ENCODE data around the gene OR10A3.
"Not testable (repeated sequence)": the region's sequence is repeated elsewhere in the genome, so short reads cannot be mapped to it uniquely, and the experiment has no call there.

The OR10A3 gene, protein sequence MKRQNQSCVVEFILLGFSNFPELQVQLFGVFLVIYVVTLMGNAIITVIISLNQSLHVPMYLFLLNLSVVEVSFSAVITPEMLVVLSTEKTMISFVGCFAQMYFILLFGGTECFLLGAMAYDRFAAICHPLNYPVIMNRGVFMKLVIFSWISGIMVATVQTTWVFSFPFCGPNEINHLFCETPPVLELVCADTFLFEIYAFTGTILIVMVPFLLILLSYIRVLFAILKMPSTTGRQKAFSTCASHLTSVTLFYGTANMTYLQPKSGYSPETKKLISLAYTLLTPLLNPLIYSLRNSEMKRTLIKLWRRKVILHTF

DNA sequence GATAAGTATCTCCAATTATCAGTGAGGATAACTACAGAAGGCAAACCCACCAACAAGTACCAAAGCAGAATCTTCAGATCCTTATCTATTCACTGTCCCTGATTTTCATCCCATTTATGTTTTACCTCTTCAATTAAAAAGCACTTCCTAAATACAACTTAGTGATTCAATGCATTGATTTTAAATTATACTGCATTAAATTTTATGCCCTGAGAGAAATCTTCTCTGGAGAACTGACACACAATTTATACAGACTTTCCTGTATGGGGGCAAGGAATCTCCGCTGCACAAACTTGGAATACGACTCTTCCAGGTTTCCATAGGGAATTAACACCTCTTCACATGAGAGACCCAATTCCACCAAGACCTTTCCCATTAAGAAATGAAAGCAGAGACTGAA is at the start of gene OR10A3:
TSS of gene OR10A3 (minus strand) at position 101 of the 400 bp plus-strand sequence. CDS start 2,188 bp downstream, outside the sequence.
- DNase-seq (ENCODE audit: low read depth) = no peak

DNA sequence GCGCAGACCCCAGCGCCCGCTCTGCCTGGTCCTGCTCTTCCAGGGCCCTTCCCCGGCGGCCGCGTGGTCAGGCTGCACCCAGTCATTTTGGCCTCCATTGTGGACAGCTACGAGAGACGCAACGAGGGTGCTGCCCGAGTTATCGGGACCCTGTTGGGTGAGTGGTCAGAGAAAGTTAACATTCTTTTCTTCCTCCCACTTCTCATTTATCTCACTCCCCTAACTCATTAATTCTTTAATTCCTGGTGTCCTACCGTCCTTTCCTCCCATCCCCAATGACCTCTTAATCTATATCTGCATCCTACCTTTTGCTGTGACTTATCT is 46.0 kb upstream of the OR10A3 start:
- not testable (repeated sequence) for DNase-seq (ENCODE audit: low read depth)

DNA sequence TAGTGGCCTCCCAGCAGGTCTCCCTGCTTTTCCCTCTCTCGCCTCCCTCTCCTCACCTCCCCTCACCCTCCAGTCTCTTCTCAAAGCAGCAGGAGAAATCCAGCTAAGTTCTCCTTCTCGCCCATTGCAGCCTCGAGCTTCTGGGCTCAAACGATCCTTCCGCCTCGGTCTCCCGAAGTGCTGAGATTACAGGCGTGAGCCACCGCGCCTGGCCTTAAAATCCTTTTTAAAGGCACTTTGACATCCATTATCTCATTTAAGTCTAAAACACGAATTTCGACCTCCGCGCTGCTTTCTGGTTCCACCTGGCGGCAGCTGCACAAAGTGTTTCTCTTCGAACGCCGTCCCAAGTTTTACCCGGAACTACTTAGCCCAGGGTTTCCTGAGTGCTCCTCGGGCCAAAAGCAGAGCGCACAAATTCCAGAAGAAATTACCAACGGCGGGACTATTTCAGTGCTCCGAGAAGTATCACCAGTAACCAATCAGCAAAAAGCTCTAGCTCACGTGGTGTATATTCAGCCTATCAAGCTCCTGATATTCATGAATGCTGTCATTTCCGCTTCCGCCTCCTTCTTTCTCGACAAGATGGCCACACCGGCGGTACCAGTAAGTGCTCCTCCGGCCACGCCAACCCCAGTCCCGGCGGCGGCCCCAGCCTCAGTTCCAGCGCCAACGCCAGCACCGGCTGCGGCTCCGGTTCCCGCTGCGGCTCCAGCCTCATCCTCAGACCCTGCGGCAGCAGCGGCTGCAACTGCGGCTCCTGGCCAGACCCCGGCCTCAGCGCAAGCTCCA is 45.5 kb upstream of the OR10A3 start, which contains the start of gene EIF3F:
TSS of gene EIF3F (plus strand) at position 570 of the 792 bp plus-strand sequence. CDS start at position 586, 16 bp downstream.
- peak; percentile 79 for DNase-seq (ENCODE audit: low read depth)

DNA sequence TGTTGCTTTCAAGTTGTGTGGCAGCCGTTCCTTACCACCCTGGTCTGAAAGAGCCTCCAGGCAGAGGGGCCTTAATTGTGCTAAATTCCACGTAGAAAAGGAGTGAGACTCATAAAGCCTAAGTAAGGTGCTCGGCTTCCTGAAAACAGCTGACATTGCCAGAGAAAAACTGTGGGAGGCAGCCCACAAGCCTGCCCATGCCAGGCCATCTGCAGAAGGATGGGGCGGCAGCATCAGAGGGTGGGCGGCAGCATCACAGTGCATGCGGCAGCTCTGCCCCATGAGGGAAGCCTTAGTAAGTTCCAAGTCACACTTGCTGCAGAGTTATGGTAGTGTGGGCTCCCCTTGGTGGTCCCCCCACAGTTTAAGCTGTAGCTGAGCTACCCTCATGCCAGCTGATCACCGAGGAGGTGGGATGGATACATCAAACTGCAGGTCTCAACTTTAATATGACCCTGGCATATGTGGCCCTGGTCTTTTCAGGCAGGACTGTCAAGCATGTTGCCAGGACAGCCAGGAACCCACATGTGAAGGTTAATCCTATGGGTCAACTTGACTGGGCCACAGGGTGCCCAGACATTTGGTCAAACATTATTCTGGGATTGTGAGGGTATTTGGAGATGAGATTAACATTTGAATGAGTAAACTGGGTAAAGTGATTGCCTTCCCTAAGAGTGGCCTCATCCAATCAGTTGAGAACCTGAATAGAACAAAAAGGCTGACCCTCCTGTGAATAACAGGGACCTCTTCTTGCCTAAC is 42.5 kb upstream of the OR10A3 start:
- DNase-seq (ENCODE audit: low read depth) = no peak

DNA sequence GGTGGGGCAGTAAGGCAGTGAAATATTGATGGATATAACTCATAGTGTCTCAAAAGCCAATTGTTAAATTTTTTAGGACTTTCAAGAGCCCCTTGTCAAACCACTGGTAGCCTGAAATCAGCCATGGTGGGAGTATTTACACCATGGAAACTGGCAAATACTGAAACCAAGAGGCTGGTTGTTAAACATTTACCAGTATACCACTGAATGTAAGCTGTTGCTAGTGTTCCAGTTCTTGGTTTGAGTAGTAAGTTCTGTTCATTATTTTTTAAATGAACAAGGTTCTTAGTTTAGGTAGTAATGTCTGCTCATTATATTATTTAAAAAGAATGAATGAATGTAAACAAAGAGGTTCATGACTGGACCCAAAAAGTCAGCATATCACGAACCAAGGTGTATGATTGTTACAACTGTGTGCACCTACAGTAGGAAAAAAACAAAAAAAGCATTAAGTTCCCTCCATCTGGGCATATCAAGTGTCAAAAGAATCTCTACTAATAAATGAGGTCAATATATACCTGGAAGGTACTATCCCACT is 41.1 kb upstream of the OR10A3 start:
- DNase-seq (ENCODE audit: low read depth) = no peak

DNA sequence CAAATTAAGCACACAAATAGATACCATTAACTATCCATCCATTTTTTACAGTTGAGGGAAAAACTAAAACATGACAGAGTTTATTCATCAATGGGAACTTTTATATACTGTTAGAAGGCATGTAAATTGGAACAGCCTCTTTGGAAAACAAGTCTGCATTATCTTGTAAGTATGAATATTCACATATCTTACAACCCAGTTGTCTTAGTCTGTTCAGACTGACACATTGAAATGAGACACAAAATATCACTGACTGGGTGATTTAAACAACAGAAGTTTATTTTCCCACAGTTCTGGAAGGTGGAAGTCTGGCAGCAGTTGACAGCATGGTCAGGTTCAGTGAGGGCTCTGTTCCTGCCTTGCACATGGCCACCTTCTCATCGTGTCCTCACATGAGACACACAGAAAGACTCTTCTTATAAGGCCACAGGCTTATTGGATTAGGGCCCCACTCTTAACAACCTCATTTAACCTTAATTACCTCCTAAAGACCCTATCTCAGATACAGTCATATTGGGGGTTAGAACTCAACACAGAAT is 40.2 kb upstream of the OR10A3 start:
- DNase-seq (ENCODE audit: low read depth) = no peak

DNA sequence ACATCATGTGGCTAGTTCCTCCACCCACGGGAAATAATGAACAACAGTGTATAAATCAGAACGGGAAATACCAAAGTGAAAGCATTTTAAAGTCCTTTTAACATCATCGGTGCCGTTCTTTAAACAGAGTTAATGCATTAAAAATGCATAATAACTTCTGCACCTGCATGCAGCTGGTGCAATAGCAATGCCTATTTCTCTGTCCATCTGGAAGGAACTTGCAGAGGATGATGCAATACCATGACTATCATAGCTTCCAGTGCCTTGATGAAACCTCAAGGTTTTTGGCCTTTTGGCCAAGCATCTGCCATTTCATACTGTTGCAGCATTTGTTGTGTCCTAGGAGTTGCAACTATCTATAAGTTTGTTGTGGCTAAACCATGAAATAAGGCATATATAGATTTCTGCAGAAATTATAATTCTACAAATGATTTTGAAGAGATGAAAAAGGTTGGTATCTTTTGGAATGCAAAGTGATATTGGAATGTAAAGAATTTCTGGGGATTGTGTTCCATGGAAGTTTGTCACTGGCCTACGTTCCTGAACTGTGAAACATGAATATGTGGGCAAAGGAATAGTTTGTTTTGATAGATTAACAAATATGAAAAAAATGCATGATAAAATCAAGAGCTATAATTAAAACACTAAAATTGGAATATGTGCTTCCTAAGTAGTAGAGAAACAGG is 35.9 kb upstream of the OR10A3 start:
- DNase-seq (ENCODE audit: low read depth) = no peak

DNA sequence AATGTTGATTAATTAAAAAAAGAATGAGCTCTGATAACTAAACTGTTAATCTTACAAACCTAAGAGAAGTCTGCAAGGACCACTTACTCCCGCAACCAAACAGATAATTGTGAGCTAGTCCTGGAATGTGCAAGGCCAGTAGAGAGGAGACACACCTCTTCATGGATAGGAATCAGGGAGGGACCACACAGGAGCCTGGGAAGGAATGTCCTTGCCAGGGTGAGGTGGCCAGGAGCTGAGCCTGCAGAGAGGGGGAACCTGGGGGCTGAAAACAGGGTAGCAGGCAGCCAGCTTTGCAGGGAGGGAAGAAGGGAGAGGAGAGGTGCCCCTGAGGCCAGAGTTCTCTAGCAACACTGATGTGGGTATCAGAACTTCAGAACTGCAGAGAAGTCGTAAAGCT is 33.2 kb upstream of the OR10A3 start:
- no peak for DNase-seq (ENCODE audit: low read depth)

DNA sequence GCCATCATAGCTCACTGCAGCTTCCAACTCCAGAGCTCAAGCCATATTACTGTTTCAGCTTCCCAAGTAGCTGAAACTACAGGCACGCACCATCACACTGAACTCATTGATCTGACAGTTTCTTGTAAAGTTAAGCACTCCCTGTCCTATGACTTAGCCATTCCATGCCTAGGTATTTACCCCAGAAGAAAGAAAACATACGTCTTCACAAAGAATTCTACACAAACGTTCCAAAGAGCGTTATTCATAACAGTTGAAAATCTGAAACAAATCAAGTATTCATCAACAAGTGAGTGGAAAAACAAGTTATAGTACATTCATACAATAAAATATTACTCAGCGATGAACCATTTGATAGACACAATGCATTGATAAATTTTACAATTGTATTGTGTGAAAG is 31.5 kb upstream of the OR10A3 start:
- DNase-seq (ENCODE audit: low read depth) = no peak

DNA sequence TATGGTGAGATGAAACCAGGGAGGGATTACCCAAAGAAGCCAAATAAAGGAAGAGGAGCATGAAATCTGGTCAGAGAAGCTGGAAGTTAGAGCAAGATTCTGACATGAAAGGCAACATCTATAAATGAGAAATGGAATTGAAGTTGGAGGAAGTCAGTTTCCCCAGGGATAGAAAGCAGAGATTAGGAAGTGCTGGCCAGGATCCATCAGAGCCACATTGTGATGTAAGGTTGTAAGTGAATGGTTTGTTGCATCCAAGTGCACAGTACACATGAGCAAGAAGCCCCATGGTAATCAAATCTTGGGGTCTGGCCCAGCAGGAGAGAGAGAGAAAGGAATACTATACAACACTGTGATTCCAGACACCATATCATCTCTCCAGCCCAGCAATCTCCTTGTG is 30.3 kb upstream of the OR10A3 start:
- DNase-seq (ENCODE audit: low read depth) = no peak

DNA sequence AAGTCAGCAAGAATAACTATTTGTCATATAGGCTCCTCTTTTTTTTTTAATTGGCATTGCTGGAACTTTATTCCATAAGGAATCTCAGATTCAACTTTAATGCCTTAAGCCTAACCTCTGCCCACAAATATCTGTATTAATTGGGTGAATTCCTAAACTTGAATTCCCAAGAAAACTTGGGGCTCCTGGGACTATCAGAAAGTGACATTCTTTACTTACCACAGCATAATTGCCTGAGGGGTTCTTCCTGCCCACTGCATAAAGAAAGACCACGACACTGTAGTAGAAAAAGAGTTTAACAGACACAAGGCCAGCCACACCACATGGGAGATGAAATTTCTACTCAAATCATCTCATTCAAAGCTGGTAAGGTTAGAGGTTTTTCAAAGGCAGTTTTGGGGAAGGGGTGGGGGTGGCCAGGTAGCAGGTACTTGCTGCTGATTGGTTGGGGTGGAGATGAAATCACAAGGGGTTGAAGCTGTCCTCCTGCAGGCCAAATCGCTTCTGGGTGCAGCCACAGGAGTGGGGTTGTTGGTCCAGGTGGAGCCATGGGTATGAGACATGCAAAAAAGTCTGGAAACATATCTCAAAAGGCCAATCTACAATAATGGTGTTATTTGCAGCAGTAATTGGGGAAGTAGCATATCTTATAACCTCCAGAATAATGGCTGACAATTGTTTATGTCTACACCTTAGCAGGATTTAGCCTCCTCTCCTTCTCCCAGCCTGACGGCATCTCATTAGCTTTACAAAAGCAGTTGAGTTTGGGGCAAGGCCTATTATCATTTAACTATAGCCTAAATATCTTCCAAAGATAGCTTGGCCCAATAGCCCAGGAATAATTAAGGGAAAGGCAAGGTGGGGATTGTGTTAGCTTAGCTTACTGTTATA is 28.5 kb upstream of the OR10A3 start:
- no peak for DNase-seq (ENCODE audit: low read depth)

DNA sequence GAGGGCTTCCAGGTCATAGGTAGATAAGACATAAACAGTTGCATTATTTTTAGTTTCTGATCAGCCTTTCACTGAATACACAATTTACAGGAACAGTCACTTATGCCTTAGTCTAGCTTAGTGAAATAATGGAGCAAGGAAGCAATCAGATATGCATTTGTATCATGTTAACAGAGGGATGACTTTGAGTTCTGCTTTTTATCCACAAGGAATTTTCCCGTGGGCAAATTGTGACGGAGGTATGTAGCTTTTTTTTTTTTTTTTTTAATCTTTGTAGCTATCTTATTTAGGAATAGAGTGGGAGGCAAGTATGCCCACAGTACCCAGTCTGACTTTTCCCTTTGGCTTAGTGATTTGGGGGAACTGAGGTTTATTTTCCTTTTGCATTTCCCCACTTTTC is 27.2 kb upstream of the OR10A3 start:
- no peak for DNase-seq (ENCODE audit: low read depth)

DNA sequence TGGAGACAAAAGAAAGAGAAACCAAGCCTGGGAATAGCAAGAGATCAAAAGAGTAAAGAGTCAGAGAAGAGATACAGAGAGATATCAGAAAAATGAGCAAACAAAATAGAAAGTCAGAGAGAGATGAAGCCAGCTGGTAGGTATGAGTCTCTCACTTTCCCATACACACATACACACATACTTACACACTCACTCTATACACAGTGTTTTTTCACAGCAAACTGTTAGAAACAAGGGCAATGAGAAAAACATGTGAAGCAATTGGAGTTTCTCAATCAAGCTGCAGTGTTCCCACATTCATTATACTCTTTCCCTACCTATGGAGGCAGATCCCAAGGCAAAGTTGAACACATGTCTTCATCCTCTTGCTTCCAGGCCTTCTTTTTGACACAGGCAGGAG is 26.3 kb upstream of the OR10A3 start:
- DNase-seq (ENCODE audit: low read depth) = no peak

DNA sequence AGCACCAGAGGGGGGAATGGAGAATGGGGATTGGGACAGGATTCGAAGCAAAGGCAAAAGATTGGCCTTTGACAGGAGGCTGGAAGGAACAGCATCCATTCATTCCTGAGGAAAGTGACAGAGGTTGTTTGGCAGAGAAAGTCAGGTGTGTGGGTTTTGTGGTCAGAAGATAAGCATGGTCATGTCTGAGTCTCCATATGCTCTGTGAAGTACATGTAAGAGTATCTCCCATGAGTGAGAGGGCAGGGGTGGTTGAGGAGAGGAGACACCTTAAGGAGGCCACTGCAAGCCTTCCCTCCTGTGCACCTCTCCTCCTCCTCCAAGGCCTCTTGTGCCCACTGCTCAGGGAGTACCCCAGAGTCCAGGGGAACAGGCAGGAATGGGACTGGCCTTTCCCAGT is 25.6 kb upstream of the OR10A3 start:
- DNase-seq (ENCODE audit: low read depth) = no peak

DNA sequence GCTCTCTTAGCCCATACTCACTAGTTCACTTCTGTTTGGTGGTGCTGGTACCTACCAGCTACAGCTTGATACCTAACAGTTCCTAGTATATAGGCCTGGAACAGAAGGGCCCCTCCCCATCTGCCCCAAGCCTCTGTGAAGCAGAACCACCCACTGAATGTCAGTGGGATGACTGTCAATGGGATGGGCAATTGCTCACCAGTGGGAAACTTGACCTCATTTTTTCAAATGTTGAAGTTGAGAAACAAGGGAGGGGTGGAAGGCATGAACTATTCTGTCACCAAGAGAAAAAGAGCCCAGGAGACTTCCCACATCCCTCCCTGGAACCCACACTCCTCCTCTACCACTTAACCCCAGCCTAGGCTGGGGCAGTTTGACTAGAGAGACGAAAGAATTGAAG is 23.9 kb upstream of the OR10A3 start, which contains the start of gene NLRP10:
TSS of gene NLRP10 (minus strand) at position 62 of the 400 bp plus-strand sequence. CDS start 1,952 bp downstream, outside the sequence.
- DNase-seq (ENCODE audit: low read depth) = no peak

DNA sequence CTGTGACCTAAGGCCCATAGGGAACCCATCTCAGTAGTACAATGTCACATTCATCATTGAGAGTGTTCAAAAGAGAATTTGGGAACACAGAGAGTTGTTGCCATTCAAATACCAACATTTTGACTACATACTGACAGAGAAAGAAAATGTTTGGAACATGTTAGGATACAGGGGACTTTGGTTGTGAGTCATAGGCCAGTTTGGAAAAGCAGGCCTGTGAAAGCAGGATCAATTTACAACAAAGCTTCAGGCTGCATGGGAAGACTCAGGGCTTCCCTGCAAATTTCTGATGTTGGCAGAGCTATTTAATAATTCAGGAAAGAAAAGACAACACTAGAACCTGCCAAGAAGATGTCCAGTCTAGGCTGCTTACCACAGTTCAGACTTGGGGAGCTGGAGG is 23.4 kb upstream of the OR10A3 start:
- no peak for DNase-seq (ENCODE audit: low read depth)

DNA sequence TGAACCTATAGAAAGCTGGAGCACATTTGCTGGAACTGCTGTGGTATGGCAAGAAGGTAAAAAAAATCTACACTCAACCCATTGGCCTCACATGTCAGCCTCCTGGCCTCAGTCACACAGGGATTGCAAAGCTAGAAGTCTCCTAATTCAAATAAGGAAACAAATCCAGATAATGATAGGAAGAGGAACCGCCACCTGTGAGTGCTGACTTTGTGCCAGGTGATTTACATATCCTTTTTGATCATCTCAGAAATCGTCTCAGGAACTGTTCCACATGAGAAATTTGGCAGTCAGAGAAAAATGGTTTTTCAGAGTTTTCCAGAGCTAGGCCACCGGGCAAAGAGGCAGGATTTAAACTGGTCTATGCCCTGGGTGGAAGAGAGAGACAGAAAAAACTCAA is 22.8 kb upstream of the OR10A3 start:
- no peak for DNase-seq (ENCODE audit: low read depth)

DNA sequence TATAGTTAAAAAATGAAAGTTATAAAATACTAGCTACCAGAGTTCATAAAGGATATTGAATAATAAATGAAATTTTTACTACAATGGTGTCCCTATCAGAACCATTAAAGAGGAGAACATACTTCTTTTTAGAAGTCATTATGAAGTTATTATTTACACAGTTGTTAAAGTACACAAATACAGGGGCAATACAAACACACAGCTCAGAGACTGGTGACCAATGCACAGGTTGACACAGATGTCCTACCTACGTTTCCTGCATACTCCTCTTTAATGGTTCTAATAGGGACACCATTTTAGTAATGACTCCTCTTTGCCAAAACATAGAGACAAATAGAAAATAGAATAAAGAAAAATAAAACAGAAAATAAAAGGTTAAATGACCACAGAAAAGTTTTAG is 13.7 kb upstream of the OR10A3 start:
- no peak for DNase-seq (ENCODE audit: low read depth)

DNA sequence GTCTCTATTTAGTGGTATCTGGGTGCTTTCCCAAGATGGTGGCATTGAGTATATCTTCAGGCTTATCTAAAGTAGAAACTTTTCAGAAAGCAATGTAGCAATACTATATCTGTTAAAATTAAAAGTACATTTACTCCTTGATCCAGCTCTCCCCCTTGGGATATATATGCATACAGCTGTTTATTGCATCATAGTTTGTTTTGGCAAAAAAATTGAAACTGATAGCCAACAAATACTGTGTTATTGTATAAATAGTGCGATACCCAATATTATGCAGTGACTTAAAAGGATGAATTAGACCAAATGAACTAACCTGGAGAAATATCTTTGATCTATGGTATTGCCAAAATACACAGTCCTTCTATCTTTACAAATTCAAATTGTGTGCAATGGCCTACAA is 8.4 kb upstream of the OR10A3 start:
- DNase-seq (ENCODE audit: low read depth) = no peak

DNA sequence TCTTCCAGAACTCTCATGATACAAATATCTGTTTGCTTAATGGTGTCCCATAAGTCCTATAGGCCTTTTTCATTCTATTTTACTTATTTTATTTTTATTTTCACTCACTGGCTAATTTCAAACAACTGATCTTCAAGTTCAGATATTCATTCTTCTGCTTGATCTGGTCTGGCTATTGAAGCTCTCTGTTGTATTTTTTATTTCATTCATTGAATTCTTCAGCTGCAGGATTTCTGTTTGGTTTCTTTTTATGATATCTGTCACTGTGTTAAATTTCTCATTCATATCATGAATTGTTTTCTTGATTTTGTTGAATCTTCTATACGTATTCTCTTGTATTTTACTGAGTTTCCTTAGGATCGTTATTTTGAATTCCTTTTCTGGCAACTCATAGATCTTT is 2.6 kb upstream of the OR10A3 start:
- DNase-seq (ENCODE audit: low read depth) = no peak

DNA sequence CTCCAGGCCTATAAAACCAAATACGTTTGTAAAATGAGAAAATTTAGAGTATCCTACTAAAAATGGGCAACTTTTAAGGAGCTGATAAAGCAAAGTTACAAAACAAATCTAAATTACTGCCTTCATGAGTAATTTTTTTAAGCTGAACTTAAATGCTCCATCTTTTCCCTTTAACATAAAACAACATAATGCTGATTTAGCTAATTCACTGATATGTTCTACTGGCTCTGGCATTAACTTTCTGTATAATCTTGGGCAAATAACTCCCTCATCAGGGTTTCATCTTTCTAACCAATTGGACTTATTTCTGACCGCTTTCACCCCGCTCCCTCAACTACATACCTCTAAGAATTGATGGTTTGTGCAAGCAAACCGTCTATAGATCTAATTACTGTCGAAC is 362 bp downstream of the OR10A3 start:
- DNase-seq (ENCODE audit: low read depth) = no peak
